Bronchial epithelial cell (primary cell): ENCODE data around the gene AUTS2. TPM values are rescaled to one million over a fixed set of nuclear protein-coding genes. Genes with fewer than 3 reads are reported as not detected.
A peak's percentile ranks its signal among the peaks of the same experiment; 100 is the strongest.
"Not testable (repeated sequence)": the region's sequence is repeated elsewhere in the genome, so short reads cannot be mapped to it uniquely, and the experiment has no call there.

Experiments
- DNase-seq: peaks from one replicate; pipeline ENCODE4 v3.0.0-alpha.2; 2010; ENCODE audit warnings: low read depth
- FAIRE-seq: peaks from 2 replicates; lab custom pipeline; 2011; peaks lifted over from hg19 to GRCh38; lab: Jason Lieb, UNC
- H3K27me3 ChIP-seq: 2 replicates; pipeline ENCODE4 v1.5.1; 2011; ENCODE audit warnings: low read length; ENCODE audit not compliant: control insufficient read depth, insufficient read depth
- H3K36me3 ChIP-seq: 2 replicates; pipeline ENCODE4 v1.5.1; 2011; ENCODE audit warnings: low read length; ENCODE audit not compliant: control insufficient read depth, insufficient read depth
- H3K4me3 ChIP-seq: 2 replicates; pipeline ENCODE4 v1.5.1; 2011; ENCODE audit warnings: mild to moderate bottlenecking, low read depth, low read length, control low read depth
- total RNA-seq: library from RNA; depleted of rRNA; stranded (reverse); fragments of >200 nt; gene quantifications from 2 replicates; pipeline ENCODE4 v1.2.1, GENCODE V29; 2014
- TF ChIP-seq, protein P1 (sequence below): IDR thresholded peaks from 2 replicates; pipeline ENCODE4 v1.5.1; 2011; ENCODE audit warnings: mild to moderate bottlenecking, moderate library complexity, low read length, control low read depth, inconsistent platforms; ENCODE audit not compliant: insufficient read depth, severe bottlenecking

Gene AUTS2
- total RNA-seq, 1 donor from 2014 or later, result 9.5 TPM

DNA sequence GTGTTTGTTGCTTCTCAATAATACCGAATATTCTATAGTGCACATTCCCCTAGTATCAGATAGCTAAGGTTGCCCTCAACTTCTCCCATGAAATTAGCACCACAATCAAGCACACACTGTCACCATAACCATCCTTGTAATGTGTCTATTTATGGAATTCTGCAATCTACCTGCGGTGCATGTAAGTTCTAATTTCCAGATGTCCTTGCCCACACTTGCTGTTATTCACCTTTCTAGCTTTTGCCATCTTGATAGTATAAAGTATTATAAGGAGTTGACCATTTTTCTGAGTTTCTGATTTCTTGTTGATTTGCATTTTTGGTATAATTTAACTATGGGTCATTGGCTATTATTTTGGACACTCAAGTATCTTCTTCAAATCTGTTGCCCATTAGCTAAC is 1043.6 kb downstream of the AUTS2 start:
- no peak for FAIRE-seq
- TF ChIP-seq, protein P1, sequence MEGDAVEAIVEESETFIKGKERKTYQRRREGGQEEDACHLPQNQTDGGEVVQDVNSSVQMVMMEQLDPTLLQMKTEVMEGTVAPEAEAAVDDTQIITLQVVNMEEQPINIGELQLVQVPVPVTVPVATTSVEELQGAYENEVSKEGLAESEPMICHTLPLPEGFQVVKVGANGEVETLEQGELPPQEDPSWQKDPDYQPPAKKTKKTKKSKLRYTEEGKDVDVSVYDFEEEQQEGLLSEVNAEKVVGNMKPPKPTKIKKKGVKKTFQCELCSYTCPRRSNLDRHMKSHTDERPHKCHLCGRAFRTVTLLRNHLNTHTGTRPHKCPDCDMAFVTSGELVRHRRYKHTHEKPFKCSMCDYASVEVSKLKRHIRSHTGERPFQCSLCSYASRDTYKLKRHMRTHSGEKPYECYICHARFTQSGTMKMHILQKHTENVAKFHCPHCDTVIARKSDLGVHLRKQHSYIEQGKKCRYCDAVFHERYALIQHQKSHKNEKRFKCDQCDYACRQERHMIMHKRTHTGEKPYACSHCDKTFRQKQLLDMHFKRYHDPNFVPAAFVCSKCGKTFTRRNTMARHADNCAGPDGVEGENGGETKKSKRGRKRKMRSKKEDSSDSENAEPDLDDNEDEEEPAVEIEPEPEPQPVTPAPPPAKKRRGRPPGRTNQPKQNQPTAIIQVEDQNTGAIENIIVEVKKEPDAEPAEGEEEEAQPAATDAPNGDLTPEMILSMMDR, result no peak
- Histone ChIP-seq H3K27me3 (no peaks in the 10 kb centered on the region), H3K4me3 (no peak overlapping the region), H3K36me3 (no peaks in the 10 kb centered on the region)
- DNase-seq, result no peak

DNA sequence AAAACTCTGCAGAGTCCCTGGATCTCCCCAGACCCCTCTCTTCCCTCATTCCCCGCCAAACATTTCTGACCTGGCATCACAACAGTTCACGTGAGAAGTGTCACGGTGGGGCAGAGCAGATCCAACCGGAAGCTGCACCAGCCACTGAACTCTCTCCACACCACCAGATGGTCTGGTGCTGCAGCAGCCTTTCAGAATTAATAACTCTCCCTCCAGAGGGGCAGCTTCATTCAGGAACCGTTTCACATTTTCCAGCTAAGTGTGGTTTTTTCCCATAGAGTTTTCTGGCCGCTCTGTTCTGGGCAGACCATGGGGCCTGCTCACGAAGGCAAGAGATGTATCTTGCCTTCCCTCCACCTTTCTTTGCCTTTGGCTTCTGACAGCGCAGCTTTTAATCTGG is 1047.0 kb downstream of the AUTS2 start:
- FAIRE-seq (peak; percentile 13), DNase-seq (no peak)
- TF ChIP-seq, protein P1, result no peak
- no peaks in the 10 kb centered on the region for H3K27me3 ChIP-seq
- no peak overlapping the region for H3K4me3 ChIP-seq
- no peaks in the 10 kb centered on the region for H3K36me3 ChIP-seq

DNA sequence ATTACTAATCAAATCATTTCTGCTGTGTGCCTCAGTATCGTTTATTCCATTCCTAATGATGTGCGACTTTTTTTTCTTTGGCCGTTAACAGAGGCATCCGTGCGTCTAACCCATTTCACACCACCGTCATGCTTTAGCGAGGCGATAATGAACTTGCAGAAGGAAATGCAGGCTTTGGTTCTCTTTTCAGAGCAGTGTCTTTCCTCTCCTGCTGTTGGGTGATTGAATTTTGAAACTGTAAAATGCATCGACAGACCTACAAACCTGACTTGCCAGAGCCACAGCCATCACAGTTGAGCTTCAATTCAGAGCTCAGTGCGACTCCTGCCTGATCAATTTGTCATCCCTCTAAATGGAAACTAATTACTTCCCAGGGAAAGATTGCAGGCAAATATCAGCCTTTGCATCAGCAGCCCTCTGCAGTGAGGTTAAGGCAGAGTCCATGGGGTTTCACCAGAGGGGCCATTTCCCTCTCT is 1047.6 kb downstream of the AUTS2 start:
- Histone ChIP-seq H3K4me3 (no peak overlapping the region), H3K36me3 (no peaks in the 10 kb centered on the region), H3K27me3 (no peaks in the 10 kb centered on the region)
- DNase-seq, result no peak
- TF ChIP-seq, protein P1, result no peak
- FAIRE-seq, result peak; percentile 7

DNA sequence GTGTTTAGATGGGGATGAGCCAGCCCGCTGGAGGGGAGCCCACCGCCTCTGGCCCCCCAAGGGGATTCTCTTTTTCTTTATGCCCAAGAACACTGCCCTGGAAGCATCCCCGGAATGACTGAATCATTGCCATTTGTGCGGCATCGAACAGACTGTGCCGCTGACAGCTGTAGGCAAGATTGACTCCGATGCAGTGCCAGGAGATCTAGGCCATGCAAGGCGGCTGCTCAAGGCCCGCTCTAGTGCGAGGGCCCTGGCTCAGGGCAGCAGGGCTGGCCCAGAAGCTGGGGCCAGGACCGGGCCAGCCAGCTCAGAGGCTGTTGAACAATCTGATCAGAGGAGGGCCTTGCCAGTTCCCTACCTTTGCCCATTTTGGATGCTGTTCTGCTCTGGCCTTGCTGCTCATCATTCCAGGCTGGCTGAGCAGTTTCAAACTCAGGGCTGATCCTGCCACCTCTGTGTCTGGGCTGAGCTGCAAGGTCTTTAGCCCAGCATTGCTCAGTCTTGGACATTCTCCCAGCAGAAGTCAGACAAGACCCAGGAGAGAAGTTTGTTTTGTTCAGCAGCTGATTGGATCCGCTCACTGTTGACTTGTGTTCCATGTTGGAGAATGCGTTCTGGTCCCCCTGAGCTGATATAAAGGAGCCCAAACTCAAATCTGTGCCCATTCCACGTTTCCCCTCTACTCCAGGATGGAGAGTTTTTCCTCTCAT is 1048.4 kb downstream of the AUTS2 start:
- H3K27me3 ChIP-seq, result no peaks in the 10 kb centered on the region
- H3K36me3 ChIP-seq, result no peaks in the 10 kb centered on the region
- no peak for FAIRE-seq
- DNase-seq, result no peak
- TF ChIP-seq, protein P1, result no peak
- H3K4me3 ChIP-seq, result no peak overlapping the region

DNA sequence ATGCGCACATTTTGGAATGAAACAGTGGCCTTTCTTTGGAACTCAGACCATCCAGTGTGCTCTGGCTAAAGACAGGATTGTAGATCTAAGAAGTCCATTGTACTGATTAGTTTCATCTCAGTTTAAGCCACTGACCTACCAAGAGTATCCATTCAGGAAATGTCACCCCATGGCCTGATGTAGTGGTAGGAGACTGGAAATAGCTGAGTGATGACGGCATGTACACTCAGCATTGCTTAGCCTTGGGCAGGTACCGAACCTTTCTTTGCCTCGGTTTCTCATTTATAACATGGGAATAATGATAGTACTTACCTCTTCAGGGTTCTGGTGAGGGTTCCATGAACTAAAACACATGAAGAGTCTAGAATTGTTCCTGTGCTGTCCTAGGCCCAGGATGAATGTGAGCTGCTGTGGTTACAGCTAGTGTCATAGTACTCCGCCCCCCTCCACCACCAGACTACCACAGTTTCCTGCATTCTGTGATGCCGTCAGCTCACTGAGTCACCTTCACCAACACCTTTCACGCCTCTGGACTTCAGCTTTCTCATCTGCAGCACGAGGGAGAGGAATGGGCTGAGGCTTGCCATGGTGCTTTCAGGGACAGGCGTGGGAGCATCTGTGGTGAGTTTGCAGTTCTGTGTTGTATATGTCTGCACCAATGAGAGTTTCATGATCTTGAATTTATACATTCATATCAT is 1049.7 kb downstream of the AUTS2 start:
- DNase-seq (peak; percentile 94), FAIRE-seq (peak; percentile 40)
- Histone ChIP-seq H3K36me3 (no peaks in the 10 kb centered on the region), H3K4me3 (no peak overlapping the region), H3K27me3 (no peaks in the 10 kb centered on the region)
- TF ChIP-seq, protein P1, result no peak

DNA sequence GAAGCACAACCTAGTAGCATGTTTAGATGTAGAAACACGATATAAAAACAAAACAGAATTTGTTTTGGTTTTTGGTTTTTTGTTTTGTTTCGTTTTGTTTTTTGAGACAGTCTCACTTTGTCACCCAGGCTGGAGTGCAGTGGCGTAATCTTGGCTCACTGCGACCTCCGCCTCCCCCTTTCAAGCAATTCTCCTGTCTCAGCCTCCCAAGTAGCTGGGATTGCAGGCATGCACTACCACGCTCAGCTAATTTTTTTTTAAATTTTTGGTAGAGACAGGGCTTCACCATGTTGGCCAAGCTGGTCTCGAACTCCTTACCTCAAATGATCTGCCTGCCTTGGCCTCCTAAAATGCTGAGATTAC is 1050.2 kb downstream of the AUTS2 start:
- FAIRE-seq, result not testable (repeated sequence)

More for the DNA sequence above, 1050.2 kb downstream of the AUTS2 start:
- DNase-seq, H3K36me3 ChIP-seq, H3K4me3 ChIP-seq, H3K27me3 ChIP-seq: not testable (repeated sequence)
